NCI-H1436 treated with DMSO at 0.1 percent for 48 hours (cell line): ENCODE results near the gene PDCD4.
"Not testable (repeated sequence)": the region's sequence is repeated elsewhere in the genome, so short reads cannot be mapped to it uniquely, and the experiment has no call there.

Source experiments
- DNase-seq: peaks from one replicate; lab custom pipeline; 2025; lab: John Stamatoyannopoulos, UW

Gene PDCD4

GRCh38 chr10:110861930-110862649 is 9.6 kb upstream of the PDCD4 start:
- DNase-seq: no peak

GRCh38 chr10:110862961-110863360 is 8.8 kb upstream of the PDCD4 start:
- DNase-seq: no peak

GRCh38 chr10:110863361-110863760 is 8.4 kb upstream of the PDCD4 start:
- no peak for DNase-seq

- no peak for DNase-seq
Observed at GRCh38 chr10:110863956-110864355, 7.8 kb upstream of the PDCD4 start.

- DNase-seq: no peak
Observed at GRCh38 chr10:110864662-110865140, 7.0 kb upstream of the PDCD4 start.

GRCh38 chr10:110865186-110865808 is 6.4 kb upstream of the PDCD4 start:
- DNase-seq: no peak

GRCh38 chr10:110865809-110866482 is 5.8 kb upstream of the PDCD4 start:
- no peak for DNase-seq

- DNase-seq: not testable (repeated sequence)
Observed at GRCh38 chr10:110867011-110867806, 4.5 kb upstream of the PDCD4 start.

GRCh38 chr10:110867807-110868465 is 3.8 kb upstream of the PDCD4 start:
- no peak for DNase-seq

GRCh38 chr10:110868981-110869380 is 2.7 kb upstream of the PDCD4 start:
- no peak for DNase-seq

GRCh38 chr10:110870823-110871297 is 868 bp upstream of the PDCD4 start:
- DNase-seq: no peak

- DNase-seq: no peak
Observed at GRCh38 chr10:110872145-110872983, 636 bp downstream of the PDCD4 start.

GRCh38 chr10:110872984-110873923 is 1.5 kb downstream of the PDCD4 start:
- DNase-seq: no peak

GRCh38 chr10:110873951-110874350 is 2.2 kb downstream of the PDCD4 start:
- DNase-seq: no peak

GRCh38 chr10:110876000-110876399 is 4.3 kb downstream of the PDCD4 start:
- no peak for DNase-seq

GRCh38 chr10:110876788-110877187 is 5.1 kb downstream of the PDCD4 start:
- no peak for DNase-seq

GRCh38 chr10:110880012-110880411 is 8.3 kb downstream of the PDCD4 start:
- DNase-seq: no peak

- no peak for DNase-seq
Observed at GRCh38 chr10:110881247-110881646, 9.5 kb downstream of the PDCD4 start.

GRCh38 chr10:110881905-110882304 is 10.2 kb downstream of the PDCD4 start:
- DNase-seq: no peak
